ENCODE results near the gene TEX38. TPM values are rescaled to one million over a fixed set of nuclear protein-coding genes. Genes with fewer than 3 reads are reported as not detected.

Gene TEX38
- polyA plus RNA-seq, 1 donor from 2014 or later, result not detected

DNA sequence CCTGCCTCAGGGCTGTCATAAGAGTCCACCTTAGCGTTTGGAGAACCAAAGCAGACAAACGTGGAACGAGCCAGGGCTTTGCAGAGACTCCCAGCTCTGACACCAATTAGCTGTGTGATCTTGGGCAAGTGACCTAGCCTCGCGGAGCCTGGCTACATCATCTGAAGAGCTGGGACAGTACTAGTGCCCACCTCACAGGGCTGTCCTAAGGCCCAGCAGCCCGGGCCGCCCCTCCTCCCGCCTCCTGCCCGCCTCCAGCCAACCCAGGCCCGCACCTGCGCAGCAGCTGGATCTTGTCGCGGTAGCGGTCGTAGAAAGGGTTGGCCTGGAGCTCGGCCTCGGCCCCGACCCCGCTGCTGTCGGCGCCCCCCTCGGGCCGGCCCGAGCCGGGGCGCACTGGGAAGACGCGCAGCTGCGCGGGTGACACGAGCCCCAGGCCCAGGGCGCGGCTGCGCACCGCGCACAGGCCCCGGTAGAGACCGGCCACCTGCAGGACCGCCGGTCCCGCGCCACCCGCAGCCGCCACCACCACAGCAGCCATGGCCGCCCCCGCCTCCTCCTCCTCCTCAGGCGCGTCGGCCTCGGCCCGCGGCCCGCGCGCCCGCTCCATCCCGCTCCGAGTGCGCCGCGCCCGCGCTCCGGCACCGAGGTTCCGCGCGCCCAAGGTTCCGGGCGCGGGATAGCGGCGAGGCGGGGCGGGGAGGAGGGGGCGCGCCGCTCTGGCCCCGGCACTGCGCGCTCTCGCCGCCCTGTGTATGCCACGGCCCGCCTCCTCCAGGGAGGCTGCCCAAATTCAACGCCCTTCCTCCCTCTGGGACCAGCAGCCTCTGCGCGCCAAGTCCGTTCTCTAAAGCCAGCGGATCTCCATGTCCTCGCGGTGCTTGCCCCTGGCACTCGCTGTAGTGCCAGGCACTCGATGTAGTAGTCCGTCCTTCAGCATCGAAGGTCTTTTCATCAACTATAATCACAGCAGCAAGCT lies 3.6 kb upstream of the TEX38 start, which contains the start of gene ATPAF1:
Gene ATPAF1 (minus strand): TSS at position 583 of the 979 bp plus-strand sequence. CDS start 42 bp downstream, at position 541.
- peak within 1 kb of the TSS in 2 of 4 donors; percentile 77 to 92 for H3K4me3 Mint-ChIP-seq

DNA sequence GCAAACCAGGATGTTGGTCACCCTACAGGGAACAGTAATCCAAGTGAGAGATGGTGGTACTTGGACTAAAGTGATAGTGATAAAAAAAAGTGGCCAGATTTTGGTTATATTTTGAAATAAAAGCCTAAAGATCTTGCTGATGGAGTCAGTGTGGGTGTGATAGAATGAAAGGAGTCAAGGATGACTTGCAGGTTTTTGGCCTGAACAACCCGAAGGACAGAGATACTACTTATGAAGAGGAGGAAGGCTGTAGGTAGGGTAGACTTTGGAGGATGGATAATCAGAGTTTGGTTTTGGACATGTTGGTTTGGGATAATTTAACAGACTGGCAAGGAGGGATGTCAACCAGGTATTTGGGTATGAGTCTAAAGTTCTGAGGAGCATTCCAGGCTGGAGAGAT lies 1.5 kb upstream of the TEX38 start:
- H3K27me3 Mint-ChIP-seq, result no peaks in the 10 kb centered on the region
- H3K9me3 Mint-ChIP-seq, result no peaks in the 10 kb centered on the region
- no peak overlapping the region for H3K27ac Mint-ChIP-seq
- H3K4me1 Mint-ChIP-seq, result peaks cover 8 to 12% (median 10%) of the 10 kb centered on the region in 3 donors
- no peaks in the 10 kb centered on the region for H3K36me3 Mint-ChIP-seq
- H3K4me3 Mint-ChIP-seq, result no peak overlapping the region

More for the DNA sequence above, 3.6 kb upstream of the TEX38 start, which contains the start of gene ATPAF1:
- Mint-ChIP-seq H3K36me3 (peaks cover 2% of the 10 kb centered on the region), H3K27me3 (no peaks in the 10 kb centered on the region), H3K4me1 (peaks cover 8 to 12% (median 10%) of the 10 kb centered on the region in 3 donors), H3K27ac (peak within 1 kb of the TSS in 1 of 3 donors; percentile 95), H3K9me3 (no peaks in the 10 kb centered on the region)

DNA sequence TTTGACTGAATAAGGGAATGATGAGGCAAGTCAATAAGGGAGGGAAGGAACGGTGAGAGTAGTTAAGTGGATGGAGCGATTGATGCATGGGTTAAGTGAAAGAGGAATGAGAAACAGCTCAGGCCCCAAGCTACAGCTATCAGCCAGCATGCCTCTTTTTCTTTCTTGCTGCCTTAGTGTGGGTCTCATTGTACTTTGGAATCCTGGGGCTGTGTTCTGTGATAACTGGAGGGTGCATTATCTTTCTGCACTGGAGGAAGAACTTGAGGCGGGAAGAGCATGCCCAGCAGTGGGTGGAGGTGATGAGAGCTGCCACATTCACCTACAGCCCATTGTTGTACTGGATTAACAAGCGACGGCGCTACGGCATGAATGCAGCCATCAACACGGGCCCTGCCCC lies 1.0 kb downstream of the TEX38 start:
- peak overlapping the region in 1 of 3 donors; percentile 59 for H3K27ac Mint-ChIP-seq
- no peaks in the 10 kb centered on the region for H3K27me3 Mint-ChIP-seq
- H3K4me1 Mint-ChIP-seq, result peaks cover 3 to 9% (median 5%) of the 10 kb centered on the region in 3 donors
- H3K4me3 Mint-ChIP-seq, result peak overlapping the region in 1 of 4 donors; percentile 35
- H3K36me3 Mint-ChIP-seq, result peaks cover 4% of the 10 kb centered on the region
- no peaks in the 10 kb centered on the region for H3K9me3 Mint-ChIP-seq

DNA sequence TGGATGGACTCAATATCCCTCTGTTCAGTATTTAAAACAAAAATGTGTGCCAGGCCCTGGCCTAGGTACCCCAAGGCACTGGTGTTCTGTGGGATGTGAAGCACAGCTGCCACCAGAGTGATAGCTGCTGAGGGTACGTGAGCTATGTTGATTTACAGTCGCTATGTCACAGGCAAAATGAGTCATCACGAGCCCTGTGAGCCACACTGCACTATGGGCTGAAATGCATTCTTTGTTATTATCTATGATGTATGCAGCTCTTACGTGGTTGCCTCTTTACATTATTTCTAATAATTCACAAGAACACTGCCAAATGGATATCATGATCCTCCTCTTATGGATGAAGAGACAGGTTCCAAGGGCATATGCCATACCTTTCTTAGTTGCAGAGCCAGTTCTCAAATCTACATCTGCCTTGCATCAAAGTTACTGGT lies 2.1 kb downstream of the TEX38 start:
- Mint-ChIP-seq H3K4me3 (no peak overlapping the region), H3K9me3 (no peaks in the 10 kb centered on the region), H3K36me3 (peaks cover 4% of the 10 kb centered on the region), H3K27me3 (no peaks in the 10 kb centered on the region), H3K27ac (no peak overlapping the region), H3K4me1 (peaks cover 3 to 9% (median 5%) of the 10 kb centered on the region in 3 donors)

DNA sequence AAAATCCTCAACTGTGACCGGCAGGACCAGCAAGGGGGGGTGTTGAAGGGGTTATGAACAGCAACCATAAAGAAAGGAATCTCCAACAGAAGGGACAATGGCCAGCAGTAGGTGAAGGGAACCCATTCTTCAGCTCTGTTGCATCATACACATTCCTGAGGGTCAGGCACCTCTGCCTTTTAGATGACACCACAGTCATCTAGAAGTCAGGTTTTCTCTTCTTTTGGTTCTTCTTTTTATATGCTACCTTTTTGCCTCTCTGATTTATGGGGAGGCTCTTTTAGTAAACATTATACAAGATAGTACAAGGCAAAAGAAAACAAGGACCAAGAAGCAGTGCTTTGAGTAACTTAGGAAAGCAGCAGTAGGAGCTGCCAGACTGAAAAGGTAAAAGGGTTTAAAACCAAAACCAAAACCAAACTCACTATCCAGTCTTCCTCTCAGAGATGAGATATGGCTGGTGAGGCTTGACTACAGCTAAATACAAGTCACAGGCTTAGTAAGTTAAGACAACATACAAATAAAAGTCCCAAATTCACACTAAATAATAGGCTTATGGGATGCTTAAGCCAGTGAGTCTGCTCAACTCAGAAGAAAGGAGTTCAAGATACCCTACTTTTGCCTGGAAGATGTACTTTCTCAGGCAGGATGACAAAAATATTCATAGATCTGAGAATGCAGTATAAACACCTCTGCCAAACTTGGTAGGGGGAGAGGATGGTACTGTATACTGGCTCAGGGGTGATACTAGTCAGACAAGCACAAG lies 4.1 kb downstream of the TEX38 start:
- H3K27me3 Mint-ChIP-seq, result no peaks in the 10 kb centered on the region
- peaks cover 8% of the 10 kb centered on the region for H3K36me3 Mint-ChIP-seq
- H3K4me3 Mint-ChIP-seq, result no peak overlapping the region
- H3K4me1 Mint-ChIP-seq, result peaks cover 5 to 9% (median 8%) of the 10 kb centered on the region in 3 donors
- peak overlapping the region in 2 of 3 donors; percentile 63 to 89 for H3K27ac Mint-ChIP-seq
- H3K9me3 Mint-ChIP-seq, result no peaks in the 10 kb centered on the region

GRCh38 chr1:46676531-46676930 lies 4.9 kb downstream of the TEX38 start:
- no peak overlapping the region for H3K4me3 Mint-ChIP-seq
- peak overlapping the region in 1 of 3 donors; percentile 89 for H3K27ac Mint-ChIP-seq

GRCh38 chr1:46677339-46677738 lies 5.7 kb downstream of the TEX38 start:
- Mint-ChIP-seq H3K4me1 (peaks cover 5 to 9% (median 8%) of the 10 kb centered on the region in 3 donors), H3K36me3 (peaks cover 9% of the 10 kb centered on the region)

More at GRCh38 chr1:46676531-46676930, 4.9 kb downstream of the TEX38 start:
- Mint-ChIP-seq H3K36me3 (peaks cover 9% of the 10 kb centered on the region), H3K9me3 (no peaks in the 10 kb centered on the region), H3K4me1 (peaks cover 5 to 9% (median 8%) of the 10 kb centered on the region in 3 donors), H3K27me3 (no peaks in the 10 kb centered on the region)

GRCh38 chr1:46679789-46680573 lies 8.3 kb downstream of the TEX38 start:
- Mint-ChIP-seq H3K36me3 (peaks cover 9% of the 10 kb centered on the region), H3K9me3 (no peaks in the 10 kb centered on the region), H3K27me3 (no peaks in the 10 kb centered on the region), H3K4me1 (peaks cover 5 to 9% (median 8%) of the 10 kb centered on the region in 3 donors), H3K27ac (no peak overlapping the region), H3K4me3 (no peak overlapping the region)

More at GRCh38 chr1:46677339-46677738, 5.7 kb downstream of the TEX38 start:
- no peaks in the 10 kb centered on the region for H3K9me3 Mint-ChIP-seq
- H3K4me3 Mint-ChIP-seq, result no peak overlapping the region
- peak overlapping the region in 1 of 3 donors; percentile 28 for H3K27ac Mint-ChIP-seq
- H3K27me3 Mint-ChIP-seq, result no peaks in the 10 kb centered on the region

DNA sequence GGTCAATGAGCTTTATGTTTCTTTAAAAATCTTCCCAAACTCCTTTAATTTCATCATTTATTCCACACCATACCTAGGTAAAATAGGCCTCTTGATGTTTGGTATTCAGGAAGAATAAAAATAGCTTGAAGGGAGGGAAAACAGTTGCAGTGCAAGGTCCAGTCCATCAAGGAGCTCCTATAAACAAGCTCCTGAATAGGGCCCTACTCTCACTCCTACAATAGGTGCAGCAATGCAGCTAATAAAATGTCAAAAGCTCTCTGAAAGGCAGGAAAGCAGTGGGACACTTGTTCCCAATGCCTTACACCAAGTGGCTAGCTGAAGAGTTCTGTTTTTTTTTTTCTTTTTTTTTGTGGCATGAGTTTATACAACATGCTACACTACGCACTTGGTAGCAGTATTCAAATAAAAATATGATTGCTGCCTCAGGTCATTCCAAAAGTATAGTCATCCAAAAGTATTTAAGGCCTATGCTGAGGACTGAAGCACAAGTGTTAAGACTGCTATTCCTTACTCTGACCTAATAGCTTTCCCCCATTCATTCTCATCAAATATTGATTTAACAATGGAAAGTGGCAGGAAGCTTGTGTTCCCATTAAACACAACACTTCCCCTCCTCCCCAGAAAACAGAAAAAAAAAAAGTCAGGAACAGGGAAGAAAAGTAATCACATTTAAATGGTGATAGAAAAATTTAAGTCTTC lies 9.8 kb downstream of the TEX38 start:
- H3K27me3 Mint-ChIP-seq, result no peaks in the 10 kb centered on the region
- H3K4me3 Mint-ChIP-seq, result no peak overlapping the region
- peak overlapping the region in 1 of 3 donors; percentile 62 for H3K27ac Mint-ChIP-seq
- peaks cover 9% of the 10 kb centered on the region for H3K36me3 Mint-ChIP-seq
- H3K9me3 Mint-ChIP-seq, result no peaks in the 10 kb centered on the region
- H3K4me1 Mint-ChIP-seq, result peaks cover 0 to 8% (median 5%) of the 10 kb centered on the region in 3 donors

DNA sequence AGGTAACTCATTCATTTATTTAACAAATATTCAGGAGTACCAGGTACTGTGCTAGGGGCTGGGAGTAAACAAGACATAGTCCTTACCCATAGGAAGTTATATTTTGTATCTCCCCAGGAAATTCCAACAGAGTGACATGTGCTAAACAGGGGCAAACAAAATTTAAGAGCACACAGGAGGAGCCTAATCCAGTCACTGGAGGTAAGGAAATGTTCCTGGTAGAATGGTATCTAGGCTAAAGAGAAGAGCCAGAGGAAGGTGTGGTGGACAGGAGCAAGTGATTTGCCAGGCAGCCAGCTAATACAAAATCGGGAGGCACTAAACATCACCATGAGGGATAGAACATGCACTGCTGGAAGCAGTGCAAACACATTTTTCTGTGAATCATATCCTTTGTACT lies 10.4 kb downstream of the TEX38 start:
- peak overlapping the region in 1 of 3 donors; percentile 62 for H3K27ac Mint-ChIP-seq
- H3K27me3 Mint-ChIP-seq, result no peaks in the 10 kb centered on the region
- H3K4me1 Mint-ChIP-seq, result peaks cover 0 to 4% (median 3%) of the 10 kb centered on the region in 3 donors
- peaks cover 9% of the 10 kb centered on the region for H3K36me3 Mint-ChIP-seq
- no peaks in the 10 kb centered on the region for H3K9me3 Mint-ChIP-seq
- no peak overlapping the region for H3K4me3 Mint-ChIP-seq

DNA sequence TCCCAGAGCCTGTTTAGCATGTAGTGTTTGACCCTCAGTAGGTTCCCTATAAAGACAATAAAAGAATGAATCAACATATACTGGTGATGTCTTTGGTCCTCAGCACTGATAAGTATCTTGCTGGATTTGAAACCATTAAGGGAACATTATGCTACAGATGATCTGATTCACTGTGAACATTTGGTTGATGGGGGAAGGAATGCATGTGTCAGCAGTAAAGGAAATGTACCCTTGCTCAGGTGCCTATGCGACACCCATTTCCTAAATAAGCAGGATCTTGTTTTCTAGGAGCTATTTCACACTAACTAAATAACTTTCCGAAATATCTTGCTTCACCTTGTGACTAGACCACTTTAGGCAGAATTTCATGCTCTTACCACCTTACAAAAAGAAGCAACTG lies 13.0 kb downstream of the TEX38 start:
- H3K27me3 Mint-ChIP-seq, result no peaks in the 10 kb centered on the region
- no peaks in the 10 kb centered on the region for H3K9me3 Mint-ChIP-seq
- H3K4me1 Mint-ChIP-seq, result peaks cover 0 to 4% (median 2%) of the 10 kb centered on the region in 3 donors
- no peak overlapping the region for H3K27ac Mint-ChIP-seq
- peaks cover 6% of the 10 kb centered on the region for H3K36me3 Mint-ChIP-seq
- no peak overlapping the region for H3K4me3 Mint-ChIP-seq

DNA sequence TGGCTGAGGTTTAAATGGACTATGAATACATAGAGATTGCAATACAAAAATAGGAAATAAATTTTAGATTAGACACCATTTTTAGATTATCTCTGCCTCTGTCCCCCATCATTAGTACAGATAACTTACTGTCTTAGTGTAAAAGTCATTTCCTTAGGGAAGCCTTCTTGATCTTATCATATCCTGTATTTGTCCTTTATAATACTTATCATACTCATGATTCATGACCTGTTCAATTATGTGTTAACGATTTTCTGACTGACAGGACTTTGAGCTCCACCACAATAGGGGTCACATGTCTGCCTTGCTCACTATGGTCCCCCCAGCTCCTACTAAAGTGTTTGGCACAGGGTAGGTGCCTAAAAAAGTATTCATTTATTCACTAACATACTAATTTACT lies 14.6 kb downstream of the TEX38 start:
- no peak overlapping the region for H3K27ac Mint-ChIP-seq
- H3K4me3 Mint-ChIP-seq, result no peak overlapping the region
- no peaks in the 10 kb centered on the region for H3K36me3 Mint-ChIP-seq

DNA sequence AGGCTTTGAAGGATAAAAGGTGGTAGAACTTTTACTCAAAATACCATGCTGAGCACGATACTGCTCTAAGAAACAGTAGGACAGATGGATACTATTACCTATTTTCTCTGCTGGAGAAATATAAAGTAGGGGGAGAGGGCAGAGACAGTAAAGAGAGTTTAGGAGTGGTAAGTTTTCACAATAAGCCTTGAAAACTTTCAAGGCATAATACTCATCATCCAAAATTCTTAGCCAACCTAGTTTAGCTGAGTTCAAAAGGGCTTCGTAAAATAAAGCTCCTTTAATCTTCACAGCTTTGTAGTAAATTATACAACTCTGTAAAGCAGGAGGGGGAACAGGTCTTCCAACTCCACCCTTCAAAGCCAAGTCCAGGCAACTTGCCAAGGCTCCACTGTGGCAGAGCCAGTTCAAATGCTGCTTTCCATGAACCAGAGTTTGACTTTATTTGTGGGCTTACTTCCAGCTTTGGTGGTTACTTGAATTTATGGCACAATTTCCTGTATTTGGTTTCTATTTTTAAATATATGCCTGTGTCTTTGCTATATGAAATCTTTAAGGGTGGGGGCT lies 15.5 kb downstream of the TEX38 start:
- Mint-ChIP-seq H3K27ac (peak overlapping the region in 1 of 3 donors; percentile 50), H3K4me3 (no peak overlapping the region), H3K9me3 (no peaks in the 10 kb centered on the region), H3K36me3 (peaks cover 3% of the 10 kb centered on the region), H3K27me3 (no peaks in the 10 kb centered on the region), H3K4me1 (no peaks in the 10 kb centered on the region)

More for the DNA sequence above, 14.6 kb downstream of the TEX38 start:
- H3K27me3 Mint-ChIP-seq, result no peaks in the 10 kb centered on the region
- H3K9me3 Mint-ChIP-seq, result no peaks in the 10 kb centered on the region
- no peaks in the 10 kb centered on the region for H3K4me1 Mint-ChIP-seq

All from IgD-negative memory B cell (primary cell).